PC-3 (cell line): ENCODE results near the gene ACKR2. TPM values are rescaled to one million over a fixed set of nuclear protein-coding genes. Genes with fewer than 3 reads are reported as not detected.
"Not testable (repeated sequence)": the region's sequence is repeated elsewhere in the genome, so short reads cannot be mapped to it uniquely, and the experiment has no call there.

Source experiments
- ATAC-seq: fragments of 200-7000 bp; cut with Tn5 transposase; 2 replicates; pipeline ENCODE4 v1.9.1; 2020; ENCODE audit warnings: mild to moderate bottlenecking, moderate library complexity
- BruUV-seq: library from RNA; stranded (reverse); fragments of 400-500 nt; replicated peaks from 2 replicates; lab custom pipeline; 2021; lab: Mats Ljungman, UMichigan
- CTCF ChIA-PET: fragments of 300-600 bp; sonication (Branson Sonifier 250); formaldehyde crosslinking; loops from one replicate; lab custom pipeline; 2022; ENCODE audit warnings: antibody characterized with exemption; lab: Charles Lee
- POLR2A ChIA-PET: fragments of 300-600 bp; sonication (Branson Sonifier 250); formaldehyde crosslinking; loops from one replicate; lab custom pipeline; 2022; ENCODE audit warnings: antibody characterized with exemption; ENCODE audit not compliant: unreplicated experiment; lab: Charles Lee
- DNase-seq: peaks from one replicate; pipeline ENCODE4 v3.0.0-alpha.2; 2015
- H2AFZ ChIP-seq: fragments of 300-600 bp; sonication (generic); 2 replicates; pipeline ENCODE4 v1.6.0; 2016; ENCODE audit warnings: antibody characterized with exemption, low read length
- H3F3A ChIP-seq: fragments of 300-600 bp; sonication (generic); one replicate; pipeline ENCODE4 v1.6.0; 2017; ENCODE audit warnings: antibody characterized with exemption, low read length, control low read depth, mild to moderate bottlenecking; ENCODE audit not compliant: unreplicated experiment
- H3K27ac ChIP-seq: fragments of 300-600 bp; sonication (generic); 2 replicates; pipeline ENCODE4 v1.5.1; 2016; ENCODE audit warnings: mild to moderate bottlenecking, low read length
- H3K27me3 ChIP-seq: fragments of 300-600 bp; sonication (generic); 2 replicates; pipeline ENCODE4 v1.6.1; 2016; ENCODE audit warnings: low read length, mixed read lengths
- H3K36me3 ChIP-seq: fragments of 300-600 bp; sonication (generic); 2 replicates; pipeline ENCODE4 v1.6.1; 2016; ENCODE audit warnings: low read depth, mixed run types, low read length, mixed read lengths
- H3K4me1 ChIP-seq: fragments of 300-600 bp; sonication (generic); 2 replicates; pipeline ENCODE4 v1.5.1; 2016; ENCODE audit warnings: low read length; ENCODE audit not compliant: insufficient read depth
- H3K4me2 ChIP-seq: fragments of 300-600 bp; sonication (generic); 2 replicates; pipeline ENCODE4 v1.6.0; 2016; ENCODE audit warnings: low read length
- H3K4me3 ChIP-seq: fragments of 300-600 bp; sonication (generic); 2 replicates; pipeline ENCODE4 v1.5.1; 2016; ENCODE audit warnings: mild to moderate bottlenecking, low read length, mixed read lengths
- H3K79me2 ChIP-seq: fragments of 300-600 bp; sonication (generic); 2 replicates; pipeline ENCODE4 v1.6.1; 2017; ENCODE audit warnings: low read length, mixed read lengths
- H3K9ac ChIP-seq: fragments of 300-600 bp; sonication (generic); 2 replicates; pipeline ENCODE4 v1.6.0; 2016; ENCODE audit warnings: mild to moderate bottlenecking, low read length
- H3K9me2 ChIP-seq: fragments of 300-600 bp; sonication (generic); replicated peaks from 2 replicates; pipeline ENCODE4 v1.6.1; 2016; ENCODE audit warnings: mixed run types, low read length, mixed read lengths
- H3K9me3 ChIP-seq: fragments of 300-600 bp; sonication (generic); 2 replicates; pipeline ENCODE4 v1.6.1; 2016; ENCODE audit warnings: low read length, mixed read lengths
- H4K20me1 ChIP-seq: fragments of 300-600 bp; sonication (generic); 2 replicates; pipeline ENCODE4 v1.6.1; 2016; ENCODE audit warnings: low read length, mixed read lengths
- EZH2 ChIP-seq: fragments of 300-600 bp; sonication (generic); IDR thresholded peaks from one replicate; pipeline ENCODE4 v1.6.1; 2017; ENCODE audit warnings: antibody characterized with exemption, mild to moderate bottlenecking, low read length; ENCODE audit not compliant: unreplicated experiment
- EZH2phosphoT487 ChIP-seq: fragments of 300-600 bp; sonication (generic); IDR thresholded peaks from 2 replicates; pipeline ENCODE4 v1.6.1; 2018; ENCODE audit warnings: mild to moderate bottlenecking, antibody characterized with exemption, low read length, borderline replicate concordance
- intact Hi-C: fragments of 100-400 bp; cut with micrococcal nuclease; formaldehyde crosslinking; loops from 2 replicates; pipeline ENCODE4 v1.9.0; 2023
- total RNA-seq: library from RNA; depleted of rRNA; stranded (reverse); fragments of >200 nt; gene quantifications from 2 replicates; pipeline ENCODE4 v1.2.3, GENCODE V29; 2014
- TF ChIP-seq, protein P1 (sequence below): fragments of 300-600 bp; sonication (generic); conservative IDR thresholded peaks from 2 replicates; pipeline ENCODE4 v1.5.1; 2017; ENCODE audit warnings: antibody characterized with exemption, low read depth, mild to moderate bottlenecking, low read length

ACKR2 gene
- total RNA-seq, 1 experiment from 2014 or later: 3.9 TPM

DNA sequence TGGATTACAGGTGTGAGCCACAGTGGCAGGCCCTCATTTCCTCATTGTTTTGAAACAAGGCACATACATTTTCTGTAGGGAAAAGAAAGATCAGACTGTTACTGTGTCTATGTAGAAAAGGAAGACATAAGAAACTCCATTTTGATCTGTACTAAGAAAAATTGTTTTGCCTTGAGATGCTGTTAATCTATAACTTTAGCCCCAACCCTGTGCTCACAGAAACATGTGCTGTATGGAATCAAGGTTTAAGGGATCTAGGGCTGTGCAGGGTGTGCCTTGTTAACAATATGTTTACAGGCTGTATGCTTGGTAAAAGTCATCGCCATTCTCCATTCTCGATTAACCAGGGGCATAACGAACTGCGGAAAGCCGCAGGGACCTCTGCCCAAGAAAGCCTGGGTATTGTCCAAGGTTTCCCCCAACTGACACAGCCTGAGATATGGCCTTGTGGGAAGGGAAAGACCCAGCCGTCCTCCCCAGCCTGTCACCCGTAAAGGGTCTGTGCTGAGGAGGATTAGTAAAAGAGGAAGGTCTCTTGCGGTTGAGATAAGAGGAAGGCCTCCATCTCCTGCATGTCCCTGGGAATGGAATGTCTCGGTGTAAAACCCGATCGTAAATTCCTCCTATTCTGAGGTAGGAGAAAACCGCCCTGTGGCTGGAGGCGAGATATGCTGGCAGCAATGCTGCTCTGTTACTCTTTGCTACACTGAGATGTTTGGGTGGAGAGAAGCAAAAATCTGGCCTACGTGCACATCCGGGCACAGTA lies 2.1 kb downstream of the ACKR2 start:
- intact Hi-C loops, POLR2A ChIA-PET, H3K27ac ChIP-seq, H3K27me3 ChIP-seq, H3K9me3 ChIP-seq, H4K20me1 ChIP-seq, H3K4me3 ChIP-seq, CTCF ChIA-PET, H3K79me2 ChIP-seq, H3K9ac ChIP-seq, BruUV-seq, H3K36me3 ChIP-seq, H3K4me2 ChIP-seq, H3K9me2 ChIP-seq, H3F3A ChIP-seq, H2AFZ ChIP-seq, ATAC-seq, DNase-seq: not testable (repeated sequence)
- H3K4me1 ChIP-seq: peaks cover 27% of the 10 kb centered on the region

DNA sequence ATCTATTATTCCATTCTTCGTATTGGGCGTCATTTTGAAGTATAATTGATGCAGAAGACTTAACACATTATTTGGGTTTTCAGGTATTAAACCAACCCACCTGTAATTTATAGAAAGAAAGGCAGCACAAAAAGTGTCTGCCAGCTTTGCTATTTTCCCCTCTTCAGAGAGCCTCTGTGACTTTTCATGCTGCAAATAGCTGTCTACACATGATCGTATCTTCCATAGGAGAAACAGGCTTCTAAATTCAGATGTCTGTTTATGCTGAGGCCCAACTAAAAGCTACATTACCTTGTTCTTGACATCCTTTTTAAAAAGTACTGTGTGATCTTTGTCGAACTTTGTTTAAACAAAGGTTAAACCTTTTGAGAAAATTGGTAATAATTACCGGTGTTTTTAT lies 5.0 kb downstream of the ACKR2 start:
- no peaks in the 10 kb centered on the region for H3K79me2 ChIP-seq
- H3K4me1 ChIP-seq: peaks cover 36% of the 10 kb centered on the region

DNA sequence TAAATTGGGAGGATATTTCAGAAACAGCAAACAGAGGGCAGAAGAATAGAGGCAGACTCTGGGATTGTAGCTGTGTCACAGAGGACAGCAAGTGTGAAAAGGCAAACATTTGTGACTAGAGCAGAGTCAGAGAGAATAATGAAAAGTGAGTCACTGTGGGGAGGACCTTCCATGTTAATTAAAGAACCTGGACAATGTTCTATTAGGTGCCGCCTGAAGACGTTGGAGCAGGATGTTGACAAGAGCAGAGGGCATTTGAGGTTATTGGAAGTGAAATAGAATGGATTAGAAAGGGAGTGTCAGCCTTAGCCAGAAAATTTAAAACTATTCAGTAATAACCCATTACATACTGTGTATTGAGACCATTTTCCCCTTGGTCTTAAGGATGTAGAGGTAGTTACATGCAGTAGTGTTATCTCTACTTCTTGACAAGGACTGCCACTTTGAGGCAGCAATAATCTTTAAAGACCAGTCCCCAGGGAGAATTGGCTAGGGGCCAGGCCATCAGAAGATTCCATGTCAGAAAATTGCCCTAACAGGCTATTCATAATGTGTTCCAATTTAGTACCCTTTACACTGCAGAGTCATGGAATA lies 5.8 kb downstream of the ACKR2 start:
- Histone ChIP-seq H3K27ac (peak overlapping the region; percentile 59), H3K9me2 (no peaks in the 10 kb centered on the region), H3K4me3 (no peak overlapping the region), H3K4me2 (peak overlapping the region; percentile 40), H3K27me3 (no peaks in the 10 kb centered on the region), H3K4me1 (peaks cover 42% of the 10 kb centered on the region), H2AFZ (no peak overlapping the region), H3K9me3 (no peaks in the 10 kb centered on the region), H4K20me1 (no peaks in the 10 kb centered on the region), H3K79me2 (no peaks in the 10 kb centered on the region), H3K36me3 (no peaks in the 10 kb centered on the region), H3F3A (no peaks in the 10 kb centered on the region), H3K9ac (no peak overlapping the region)
- POLR2A ChIA-PET: interaction anchor here (1.0 to 1.5 kb wide), 2 partner anchors 12 to 14 kb away, joined by 9 to 11 read pairs; no protein-coding TSS in a partner anchor
- no peak for DNase-seq
- intact Hi-C loops: loop anchor here (1.0 kb wide), 1 partner anchor 11 kb away; the partner anchor contains the start of gene HIGD1A
- peak; percentile 23 for ATAC-seq
- no peak for TF ChIP-seq EZH2
- TF ChIP-seq, protein P1, sequence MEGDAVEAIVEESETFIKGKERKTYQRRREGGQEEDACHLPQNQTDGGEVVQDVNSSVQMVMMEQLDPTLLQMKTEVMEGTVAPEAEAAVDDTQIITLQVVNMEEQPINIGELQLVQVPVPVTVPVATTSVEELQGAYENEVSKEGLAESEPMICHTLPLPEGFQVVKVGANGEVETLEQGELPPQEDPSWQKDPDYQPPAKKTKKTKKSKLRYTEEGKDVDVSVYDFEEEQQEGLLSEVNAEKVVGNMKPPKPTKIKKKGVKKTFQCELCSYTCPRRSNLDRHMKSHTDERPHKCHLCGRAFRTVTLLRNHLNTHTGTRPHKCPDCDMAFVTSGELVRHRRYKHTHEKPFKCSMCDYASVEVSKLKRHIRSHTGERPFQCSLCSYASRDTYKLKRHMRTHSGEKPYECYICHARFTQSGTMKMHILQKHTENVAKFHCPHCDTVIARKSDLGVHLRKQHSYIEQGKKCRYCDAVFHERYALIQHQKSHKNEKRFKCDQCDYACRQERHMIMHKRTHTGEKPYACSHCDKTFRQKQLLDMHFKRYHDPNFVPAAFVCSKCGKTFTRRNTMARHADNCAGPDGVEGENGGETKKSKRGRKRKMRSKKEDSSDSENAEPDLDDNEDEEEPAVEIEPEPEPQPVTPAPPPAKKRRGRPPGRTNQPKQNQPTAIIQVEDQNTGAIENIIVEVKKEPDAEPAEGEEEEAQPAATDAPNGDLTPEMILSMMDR: no peak
- no peak for TF ChIP-seq EZH2phosphoT487
- no TSS peak for BruUV-seq
- CTCF ChIA-PET: no interaction called here

More for the DNA sequence above, 5.0 kb downstream of the ACKR2 start:
- Histone ChIP-seq H3K27me3 (no peaks in the 10 kb centered on the region), H3K9me3 (no peaks in the 10 kb centered on the region), H3K4me2 (no peak overlapping the region), H2AFZ (no peak overlapping the region), H3K9ac (no peak overlapping the region), H3K9me2 (no peaks in the 10 kb centered on the region), H4K20me1 (no peaks in the 10 kb centered on the region), H3K36me3 (no peaks in the 10 kb centered on the region), H3K4me3 (no peak overlapping the region), H3F3A (no peaks in the 10 kb centered on the region), H3K27ac (peak overlapping the region; percentile 59; the same call in 1 of the 2 replicates)
- TF ChIP-seq EZH2phosphoT487 (no peak), EZH2 (no peak)
- TF ChIP-seq, protein P1: no peak
- ChIA-PET CTCF (no interaction called here), POLR2A (no interaction called here)
- DNase-seq (no peak), ATAC-seq (no peak)
- no TSS peak for BruUV-seq
- intact Hi-C loops: no loop called here
